HG02938 (cell line): ENCODE data around the gene HEATR5A.
"Not testable (repeated sequence)": the region's sequence is repeated elsewhere in the genome, so short reads cannot be mapped to it uniquely, and the experiment has no call there.

Experiments
- ATAC-seq: cut with Tn5 transposase; IDR thresholded peaks from one replicate; pipeline ENCODE4 v1.9.1; 2021; ENCODE audit warnings: mild to moderate bottlenecking, moderate library complexity; ENCODE audit not compliant: unreplicated experiment

HEATR5A gene

DNA sequence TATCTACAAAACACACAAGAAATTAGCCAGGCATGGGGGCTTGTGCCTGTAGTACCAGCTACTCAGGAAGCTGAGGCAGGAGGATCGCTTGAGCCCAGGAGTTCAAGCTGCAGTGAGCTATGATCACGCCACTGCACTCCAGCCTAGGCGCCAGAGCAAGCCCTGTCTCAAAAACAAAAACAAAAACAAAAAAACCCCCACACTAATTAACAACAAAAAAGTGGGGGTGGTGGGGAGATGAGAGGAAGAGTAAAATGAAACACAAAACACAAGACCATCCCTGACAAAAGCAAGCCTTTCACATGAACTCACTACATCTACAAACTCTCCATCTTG, 158.9 kb downstream of the HEATR5A start:
- ATAC-seq: no peak

DNA sequence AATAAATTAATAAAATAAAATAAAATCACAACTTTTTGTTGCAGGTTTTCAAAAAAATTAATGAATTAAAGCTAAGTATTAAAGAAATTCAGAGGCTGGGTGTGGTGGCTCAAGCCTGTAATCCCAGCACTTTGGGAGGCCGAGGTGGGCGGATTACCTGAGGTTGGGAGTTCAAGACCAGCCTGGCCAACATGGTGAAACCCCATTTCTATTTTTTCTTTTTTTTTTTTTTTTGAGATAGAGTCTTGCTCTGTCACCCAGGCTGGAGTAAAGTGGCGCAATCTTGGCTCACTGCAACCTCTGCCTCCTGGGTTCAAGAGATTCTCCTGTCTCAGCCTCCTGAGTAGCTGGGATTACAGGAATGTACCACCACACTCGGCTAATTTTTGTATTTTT, 161.3 kb downstream of the HEATR5A start:
- not testable (repeated sequence) for ATAC-seq

DNA sequence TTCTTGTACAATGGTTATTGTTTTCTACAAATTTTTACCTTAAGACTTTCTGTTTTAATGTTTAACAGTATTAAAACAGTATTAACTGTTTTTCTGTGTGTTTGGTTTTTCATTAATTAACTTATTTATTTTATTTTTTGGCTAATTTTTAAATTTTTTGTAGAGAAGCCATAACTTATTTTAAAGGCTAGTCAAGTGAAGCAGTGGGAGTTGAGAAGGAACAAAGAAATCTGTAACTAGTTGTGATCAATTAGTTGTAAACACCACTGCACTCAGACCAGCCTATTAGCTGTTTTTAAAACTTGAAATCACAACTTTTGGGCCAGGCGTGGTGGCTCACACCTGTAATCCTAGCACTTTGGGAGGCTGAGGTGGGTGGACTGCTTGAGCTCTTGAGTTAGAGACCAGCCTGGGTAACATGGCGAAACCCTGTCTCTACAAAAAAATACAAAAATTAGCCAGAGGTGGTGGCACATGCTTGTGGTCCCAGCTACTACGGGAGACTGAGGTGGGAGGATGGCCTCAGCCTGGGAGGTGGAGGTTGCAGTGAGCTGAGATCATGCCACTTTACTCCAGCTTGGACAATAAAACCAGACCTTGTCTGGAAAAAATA, 161.8 kb downstream of the HEATR5A start:
- no peak for ATAC-seq

DNA sequence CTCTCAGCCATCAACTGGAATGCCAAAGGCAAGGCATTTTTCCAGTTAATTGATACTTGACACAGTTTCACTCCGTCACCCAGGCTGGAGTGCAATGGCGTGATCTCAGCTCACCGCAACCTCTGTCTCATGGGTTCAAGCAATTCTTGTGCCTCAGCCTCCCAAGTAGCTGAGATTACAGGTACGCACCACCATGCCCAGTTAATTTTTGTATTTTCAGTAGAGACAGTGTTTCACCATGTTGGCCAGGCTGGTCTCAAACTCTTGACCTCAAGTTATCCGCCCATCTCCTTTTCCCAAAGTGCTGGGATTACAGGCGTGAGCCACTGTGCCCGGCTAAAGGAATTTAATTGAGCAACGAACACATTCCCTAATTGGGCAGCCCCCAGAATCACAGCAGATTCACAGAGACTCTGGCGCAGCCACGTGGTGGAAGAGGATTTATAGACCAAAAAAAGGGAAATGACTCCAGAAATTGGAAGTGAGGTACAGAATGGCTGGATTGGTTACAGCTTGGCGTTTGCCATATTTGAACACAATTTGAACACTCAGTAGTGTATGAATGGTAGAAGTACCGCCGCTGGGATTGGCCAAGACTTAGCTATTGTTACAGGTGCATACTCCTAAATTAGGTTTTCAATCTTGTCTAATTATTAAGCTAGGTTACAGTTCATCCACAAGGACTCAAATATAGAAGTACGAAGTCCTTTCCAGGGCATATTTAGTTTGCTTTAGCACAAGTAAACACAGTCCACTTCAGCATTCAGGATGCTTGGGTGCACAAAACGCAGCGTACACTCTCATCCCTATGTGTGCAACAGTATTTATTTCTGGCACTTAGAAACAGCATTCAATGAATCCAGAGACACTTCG, 162.6 kb downstream of the HEATR5A start:
- not testable (repeated sequence) for ATAC-seq

DNA sequence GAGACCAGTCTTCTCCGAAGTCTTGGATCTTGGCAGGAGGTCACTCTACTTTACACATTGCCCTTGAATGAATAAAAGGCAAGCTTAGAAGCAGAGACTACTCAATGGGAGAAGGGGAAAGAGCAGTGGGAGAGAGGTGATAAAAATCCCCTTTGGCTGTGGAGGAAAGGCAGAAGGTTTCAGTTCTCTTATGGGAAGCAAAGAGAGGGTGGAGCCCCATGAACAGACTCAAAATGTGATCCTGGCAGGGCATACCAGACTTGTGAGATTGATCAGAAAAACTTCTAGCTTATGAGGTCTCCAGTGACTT, 163.2 kb downstream of the HEATR5A start:
- ATAC-seq: no peak

DNA sequence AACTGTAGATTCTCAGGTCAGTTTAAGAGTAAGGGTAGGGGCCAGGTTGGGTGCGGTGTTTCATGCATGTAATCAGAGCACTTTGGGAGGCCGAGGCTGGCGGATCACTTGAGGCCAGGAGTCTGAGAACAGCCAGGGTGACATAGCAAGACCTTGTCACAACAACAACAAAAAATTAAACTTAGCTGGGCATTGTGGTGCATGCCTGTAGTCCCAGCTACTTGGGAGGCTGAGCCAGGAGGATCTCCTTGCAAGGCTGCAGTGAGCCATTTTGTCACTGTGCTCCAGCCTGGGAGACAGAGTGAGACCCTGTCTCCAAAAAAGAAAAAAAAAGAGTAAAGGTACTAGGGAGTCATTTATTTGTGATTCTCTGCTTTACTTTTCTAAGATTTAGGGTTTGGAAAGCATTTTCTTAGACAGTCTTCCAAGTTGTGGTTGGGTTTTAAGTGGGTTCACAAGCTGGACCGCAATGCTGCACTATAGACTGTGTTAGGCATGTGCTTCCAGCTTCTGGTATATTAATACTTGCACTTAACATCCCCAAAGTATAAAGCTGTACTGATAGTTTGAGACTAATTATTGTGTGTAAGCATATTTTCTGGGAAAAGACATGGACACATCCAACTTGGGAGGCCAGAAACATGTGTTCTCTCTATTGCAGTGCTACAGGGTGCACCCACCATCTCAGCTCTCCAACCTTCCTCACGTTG, 163.7 kb downstream of the HEATR5A start:
- no peak for ATAC-seq

DNA sequence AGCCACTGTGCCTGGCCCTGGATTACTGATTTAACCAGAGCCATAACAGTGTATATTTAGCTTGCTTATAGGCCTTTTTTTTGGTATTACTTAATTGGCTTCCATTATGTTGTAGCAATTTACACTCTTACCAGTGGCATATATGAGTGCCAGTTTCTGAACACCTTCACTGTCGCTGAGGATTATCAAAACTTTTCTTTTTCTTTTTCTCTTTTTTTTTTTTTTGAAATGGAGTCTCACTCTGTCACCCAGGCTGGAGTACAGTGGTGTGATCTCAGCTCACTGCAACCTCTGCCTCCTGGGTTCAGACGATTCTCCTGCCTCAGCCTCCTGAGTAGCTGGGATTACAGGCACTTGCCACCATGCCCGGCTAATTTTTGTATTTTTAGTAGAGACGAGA, 164.4 kb downstream of the HEATR5A start:
- ATAC-seq: not testable (repeated sequence)

DNA sequence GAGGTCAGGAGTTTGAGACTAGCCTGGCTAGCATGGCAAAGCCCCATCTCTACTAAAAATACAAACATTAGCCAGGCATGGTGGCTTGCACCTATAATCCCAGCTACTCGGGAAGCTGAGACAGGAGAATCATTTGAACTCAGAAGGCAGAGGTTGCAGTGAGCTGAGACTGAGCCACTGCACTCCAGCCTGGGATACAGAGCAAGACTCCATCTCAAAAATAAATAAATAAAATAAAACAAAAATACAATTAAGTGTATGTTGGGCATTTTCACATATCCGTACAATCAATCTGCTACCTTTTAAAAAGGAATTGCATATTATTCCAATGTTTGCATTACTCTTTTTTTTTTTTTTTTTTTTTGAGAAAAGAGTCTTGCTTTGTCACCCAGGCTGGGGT, 165.1 kb downstream of the HEATR5A start:
- ATAC-seq: no peak

DNA sequence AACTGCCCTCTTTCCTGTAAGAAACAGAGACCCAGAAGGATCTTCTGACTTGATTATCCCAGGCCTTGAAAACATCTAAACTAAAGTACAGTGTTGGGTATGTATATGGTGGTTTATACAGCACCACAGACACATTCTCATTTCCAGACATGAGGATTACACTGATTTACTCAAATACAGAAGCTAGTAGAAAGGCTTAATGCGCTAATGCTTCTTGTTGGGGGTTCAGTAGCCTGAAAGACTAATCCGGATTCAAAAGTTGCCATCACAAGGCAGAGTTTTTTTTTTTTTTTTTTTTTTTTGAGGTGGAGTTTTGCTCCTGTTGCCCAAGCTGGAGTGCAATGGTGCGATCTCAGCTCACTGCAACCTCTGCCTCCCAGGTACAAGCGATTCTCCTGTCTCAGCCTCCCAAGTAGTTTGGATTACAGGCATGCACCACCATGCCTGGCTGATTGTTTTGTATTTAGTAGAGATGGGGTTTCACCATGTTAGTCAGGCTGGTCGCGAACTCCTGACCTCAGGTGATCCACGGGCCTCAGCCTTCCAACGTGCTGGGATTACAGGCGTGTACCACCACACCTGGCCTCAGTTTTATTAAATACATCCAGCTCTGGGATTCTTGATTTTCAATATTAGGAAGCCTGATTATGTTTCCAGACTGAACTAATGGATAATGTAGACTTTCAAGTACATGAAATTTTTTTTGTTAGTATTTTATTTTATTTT, 166.4 kb downstream of the HEATR5A start:
- ATAC-seq: no peak

DNA sequence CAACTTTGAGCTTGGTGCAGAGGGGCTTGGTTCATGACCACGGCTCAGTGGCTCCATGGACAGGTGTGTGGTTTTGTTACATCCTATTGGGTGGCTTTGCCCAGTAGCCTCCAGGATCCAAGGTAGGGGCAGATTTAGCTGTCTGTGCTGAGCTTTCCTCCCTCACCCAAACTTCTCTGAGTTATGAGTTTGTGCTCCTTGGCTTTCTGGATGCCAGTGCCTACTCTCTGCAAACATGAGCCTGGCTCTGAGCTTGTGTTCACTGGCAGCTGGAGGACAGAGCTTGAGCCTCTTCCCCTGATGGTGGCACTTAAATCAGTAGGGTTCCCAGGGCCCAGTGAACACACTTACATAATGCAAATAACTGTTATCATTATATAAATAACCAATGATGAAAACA, 167.5 kb downstream of the HEATR5A start:
- no peak for ATAC-seq

DNA sequence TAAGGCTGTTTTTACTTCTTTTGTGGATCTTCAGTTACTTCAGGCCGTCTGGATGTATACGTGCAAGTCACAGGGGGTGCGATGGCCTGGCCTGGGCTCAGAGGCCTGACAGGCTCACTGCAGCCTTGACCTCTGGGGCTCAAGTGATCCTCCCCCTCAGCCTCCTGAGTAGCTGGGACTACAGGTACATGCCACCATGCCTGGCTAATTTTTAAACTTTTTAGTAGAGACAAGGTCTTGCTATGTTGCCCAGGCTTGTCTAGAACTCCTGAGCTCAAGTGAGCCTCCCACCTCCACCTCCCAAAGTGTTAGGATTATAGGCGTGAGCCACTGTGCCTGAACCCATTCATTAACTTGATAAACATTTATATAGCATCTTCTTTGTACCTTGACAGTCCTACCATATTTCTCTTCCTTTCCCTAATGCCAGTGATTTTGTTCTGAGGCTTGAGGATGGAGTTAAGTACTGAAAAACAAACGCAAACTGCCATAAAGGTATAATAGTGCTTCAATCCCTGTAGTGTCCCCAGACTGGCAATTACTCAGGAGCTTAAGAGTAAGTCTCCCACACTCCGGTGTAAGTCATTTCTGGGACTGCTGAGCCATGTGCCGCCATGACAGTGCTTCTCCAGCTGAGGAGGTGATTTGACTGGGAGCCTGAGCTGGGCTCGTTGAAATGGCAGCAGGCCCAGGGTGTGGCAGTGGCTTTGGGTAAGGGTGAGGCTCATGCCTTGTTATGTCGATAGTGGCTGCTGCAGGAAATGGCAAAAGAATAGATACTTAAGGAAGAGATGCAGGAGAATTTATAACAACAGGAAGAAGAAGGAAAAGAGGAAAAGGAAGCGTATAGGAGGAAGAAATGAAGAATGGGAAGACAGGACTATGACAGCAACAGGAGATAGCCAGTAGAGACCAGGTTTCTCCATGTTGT, 169.1 kb downstream of the HEATR5A start:
- no peak for ATAC-seq

DNA sequence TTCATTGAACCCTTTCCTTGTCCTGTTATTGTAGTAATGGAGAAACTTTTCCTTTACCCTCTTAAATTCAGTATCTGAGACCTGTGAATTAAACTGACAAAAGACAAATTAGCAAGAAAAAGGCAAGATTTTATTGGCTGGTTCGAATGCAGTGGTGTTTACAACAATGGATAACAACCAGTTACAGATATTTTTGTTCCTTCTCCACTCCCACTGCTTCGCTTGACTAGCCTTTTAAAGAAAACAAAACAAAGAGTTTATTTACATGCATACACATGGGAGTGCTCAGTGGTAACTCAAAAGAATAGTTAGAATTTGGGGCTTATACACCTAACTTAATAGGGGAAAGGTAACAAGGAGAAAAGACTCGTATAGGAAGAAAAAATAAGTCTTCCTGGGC, 175.7 kb downstream of the HEATR5A start:
- ATAC-seq: no peak

DNA sequence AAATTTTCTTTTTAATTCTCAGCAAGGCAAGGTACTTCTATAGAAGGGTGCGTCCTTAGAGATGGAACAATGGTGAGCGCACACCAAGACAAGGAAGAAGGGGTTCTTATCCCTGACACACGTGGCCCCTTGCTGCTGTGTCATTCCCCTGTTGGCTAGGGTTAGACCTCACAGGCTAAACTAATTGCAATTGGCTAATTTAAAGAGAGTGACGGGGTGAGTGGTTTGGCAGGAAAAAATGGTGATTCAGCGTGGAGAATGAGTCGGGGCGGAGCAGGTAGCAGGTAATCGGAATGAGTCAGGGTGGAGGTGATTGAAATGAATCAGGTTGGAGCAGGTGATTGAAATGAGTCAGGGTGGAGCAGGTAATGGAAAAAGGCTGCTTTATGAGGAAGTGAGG, 176.5 kb downstream of the HEATR5A start:
- no peak for ATAC-seq

DNA sequence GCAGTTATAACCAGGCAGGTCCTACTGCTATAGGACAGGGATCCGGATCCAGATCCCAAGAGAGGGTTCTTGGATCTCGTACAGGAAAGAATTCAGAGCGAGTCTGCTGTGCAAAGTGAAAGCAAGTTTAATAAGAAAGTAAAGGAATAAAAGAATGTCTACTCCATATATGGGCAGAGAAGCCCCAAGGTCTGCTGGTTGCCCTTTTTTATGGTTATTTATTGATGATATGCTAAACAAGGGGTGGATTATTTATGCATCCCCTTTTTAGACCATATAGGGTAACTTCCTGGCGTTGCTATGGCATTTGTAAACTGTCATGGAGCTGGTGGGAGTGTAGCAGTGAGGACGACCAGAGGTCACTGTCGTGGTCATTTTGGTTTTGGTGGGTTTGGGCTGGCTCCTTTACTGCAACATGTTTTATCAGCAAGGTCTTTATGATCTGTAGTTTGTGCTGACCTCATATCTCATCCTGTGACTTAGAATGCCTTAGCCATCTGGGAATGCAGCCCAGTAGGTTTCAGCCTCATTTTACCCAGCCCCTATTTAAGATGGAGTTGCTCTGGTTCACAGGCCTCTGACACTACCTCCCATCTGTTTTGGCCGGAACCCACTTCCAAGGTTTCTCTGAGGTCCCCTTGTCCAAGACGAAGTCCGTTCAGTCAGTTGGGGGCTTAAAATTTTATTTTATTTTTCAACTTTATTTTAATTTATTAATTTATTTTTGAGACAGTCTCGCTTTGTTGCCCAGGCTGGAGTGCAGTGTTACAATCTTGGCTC, 178.0 kb downstream of the HEATR5A start:
- ATAC-seq: not testable (repeated sequence)
